ENCODE data around the gene FNDC7. TPM values are rescaled to one million over a fixed set of nuclear protein-coding genes. Genes with fewer than 3 reads are reported as not detected.
"Not testable (repeated sequence)": the region's sequence is repeated elsewhere in the genome, so short reads cannot be mapped to it uniquely, and the experiment has no call there.

Gene FNDC7
- total RNA-seq = not detected in 2 replicates
- long read RNA-seq = 0 reads

GRCh38 chr1:108712606-108713150 is at the start of gene FNDC7:
FNDC7 (plus strand) TSS chr1:108712908; CDS start chr1:108712934, 26 bp downstream.
- no peak within 1 kb of the TSS for H3K27ac Mint-ChIP-seq (ENCODE audit: unreplicated experiment)

GRCh38 chr1:108663074-108663473 is 49.6 kb upstream of the FNDC7 start:
- Mint-ChIP-seq H3K27me3 (ENCODE audit: unreplicated experiment) (no peaks in the 10 kb centered on the region), H3K36me3 (ENCODE audit: unreplicated experiment) (peaks cover 4% of the 10 kb centered on the region), H3K27ac (ENCODE audit: unreplicated experiment) (no peak overlapping the region), H3K4me1 (ENCODE audit: unreplicated experiment) (peaks cover 5% of the 10 kb centered on the region), H3K9me3 (ENCODE audit: unreplicated experiment) (no peaks in the 10 kb centered on the region), H3K4me3 (ENCODE audit: unreplicated experiment) (no peak overlapping the region)
- no peak for DNase-seq (ENCODE audit: extremely low spot score, unreplicated experiment)
- no peak for TF ChIP-seq CTCF (IDR thresholded peaks at IDR 0.05)

More at GRCh38 chr1:108712606-108713150, at the start of gene FNDC7:
- H3K4me1 Mint-ChIP-seq (ENCODE audit: unreplicated experiment) = peaks cover 5% of the 10 kb centered on the region
- H3K27me3 Mint-ChIP-seq (ENCODE audit: unreplicated experiment) = peaks cover 7% of the 10 kb centered on the region
- no peak within 1 kb of the TSS for H3K4me3 Mint-ChIP-seq (ENCODE audit: unreplicated experiment)
- H3K9me3 Mint-ChIP-seq (ENCODE audit: unreplicated experiment) = no peaks in the 10 kb centered on the region
- no peak for DNase-seq (ENCODE audit: extremely low spot score, unreplicated experiment)
- H3K36me3 Mint-ChIP-seq (ENCODE audit: unreplicated experiment) = no peaks in the 10 kb centered on the region
- no peak for TF ChIP-seq CTCF (IDR thresholded peaks at IDR 0.05)

- Mint-ChIP-seq H3K27ac (ENCODE audit: unreplicated experiment) (no peak overlapping the region), H3K36me3 (ENCODE audit: unreplicated experiment) (peaks cover 4% of the 10 kb centered on the region)
- no peak for TF ChIP-seq CTCF (IDR thresholded peaks at IDR 0.05)
Observed at GRCh38 chr1:108664481-108664880, 48.2 kb upstream of the FNDC7 start.

GRCh38 chr1:108665067-108665466 is 47.6 kb upstream of the FNDC7 start:
- Mint-ChIP-seq H3K4me1 (ENCODE audit: unreplicated experiment) (peaks cover 7% of the 10 kb centered on the region), H3K4me3 (ENCODE audit: unreplicated experiment) (no peak overlapping the region), H3K9me3 (ENCODE audit: unreplicated experiment) (no peaks in the 10 kb centered on the region), H3K27ac (ENCODE audit: unreplicated experiment) (no peak overlapping the region), H3K36me3 (ENCODE audit: unreplicated experiment) (peaks cover 2% of the 10 kb centered on the region), H3K27me3 (ENCODE audit: unreplicated experiment) (no peaks in the 10 kb centered on the region)
- no peak for TF ChIP-seq CTCF (IDR thresholded peaks at IDR 0.05)
- no peak for DNase-seq (ENCODE audit: extremely low spot score, unreplicated experiment)

More at GRCh38 chr1:108664481-108664880, 48.2 kb upstream of the FNDC7 start:
- Mint-ChIP-seq H3K9me3 (ENCODE audit: unreplicated experiment) (no peaks in the 10 kb centered on the region), H3K27me3 (ENCODE audit: unreplicated experiment) (no peaks in the 10 kb centered on the region), H3K4me3 (ENCODE audit: unreplicated experiment) (no peak overlapping the region), H3K4me1 (ENCODE audit: unreplicated experiment) (peaks cover 5% of the 10 kb centered on the region)
- DNase-seq (ENCODE audit: extremely low spot score, unreplicated experiment) = no peak

GRCh38 chr1:108665771-108666170 is 46.9 kb upstream of the FNDC7 start:
- peaks cover 10% of the 10 kb centered on the region for H3K4me1 Mint-ChIP-seq (ENCODE audit: unreplicated experiment)
- H3K36me3 Mint-ChIP-seq (ENCODE audit: unreplicated experiment) = no peaks in the 10 kb centered on the region
- DNase-seq (ENCODE audit: extremely low spot score, unreplicated experiment) = no peak
- no peaks in the 10 kb centered on the region for H3K27me3 Mint-ChIP-seq (ENCODE audit: unreplicated experiment)
- H3K27ac Mint-ChIP-seq (ENCODE audit: unreplicated experiment) = no peak overlapping the region
- no peak overlapping the region for H3K4me3 Mint-ChIP-seq (ENCODE audit: unreplicated experiment)
- no peak for TF ChIP-seq CTCF (IDR thresholded peaks at IDR 0.05)
- no peaks in the 10 kb centered on the region for H3K9me3 Mint-ChIP-seq (ENCODE audit: unreplicated experiment)

GRCh38 chr1:108667422-108667821 is 45.3 kb upstream of the FNDC7 start:
- DNase-seq (ENCODE audit: extremely low spot score, unreplicated experiment); H3K27me3 Mint-ChIP-seq (ENCODE audit: unreplicated experiment); H3K27ac Mint-ChIP-seq (ENCODE audit: unreplicated experiment): not testable (repeated sequence)

More at GRCh38 chr1:108667422-108667821, 45.3 kb upstream of the FNDC7 start:
- not testable (repeated sequence) for H3K4me3 Mint-ChIP-seq (ENCODE audit: unreplicated experiment); H3K4me1 Mint-ChIP-seq (ENCODE audit: unreplicated experiment); H3K36me3 Mint-ChIP-seq (ENCODE audit: unreplicated experiment); H3K9me3 Mint-ChIP-seq (ENCODE audit: unreplicated experiment)

All from osteocyte (in vitro differentiated cells).